HepG2 (cell line): ENCODE results near the gene TTF2. TPM values are rescaled to one million over a fixed set of nuclear protein-coding genes. Genes with fewer than 3 reads are reported as not detected.

Experiments used
- ATAC-seq: fragments of 200-7000 bp; cut with Tn5 transposase; 3 replicates; pipeline ENCODE4 v1.9.1; 2020; ENCODE audit warnings: mild to moderate bottlenecking, moderate library complexity
- BruUV-seq: library from RNA; stranded (reverse); fragments of 400-500 nt; replicated peaks from 2 replicates; lab custom pipeline; 2021; lab: Mats Ljungman, UMichigan
- CTCF ChIA-PET: fragments of 300-600 bp; formaldehyde crosslinking; extraction: SDS; loops from one replicate; lab custom pipeline; 2021; ENCODE audit warnings: low total read pairs, inconsistent platforms, low intra/inter-chr PET ratio; lab: Yijun Ruan, JAX
- POLR2A ChIA-PET: fragments of 350-600 bp; sonication (Branson Sonifier 250); formaldehyde crosslinking; loops from one replicate; lab custom pipeline; 2020; ENCODE audit warnings: antibody characterized with exemption, inconsistent platforms; lab: Yijun Ruan, JAX
- DNase-seq: peaks from one replicate; pipeline ENCODE4 v3.0.0-alpha.2; 2015; ENCODE audit warnings: low spot score
- FAIRE-seq: peaks from 3 replicates; lab custom pipeline; 2011; peaks lifted over from hg19 to GRCh38; lab: Jason Lieb, UNC
- H2AFZ ChIP-seq: one replicate; pipeline ENCODE4 v1.6.1; 2011; ENCODE audit warnings: low read length, inconsistent platforms
- H3K27ac ChIP-seq: fragments of 300-600 bp; 3 replicates; pipeline ENCODE4 v1.8.0; 2011; ENCODE audit warnings: mixed run types, mild to moderate bottlenecking, mixed read lengths, low read length, inconsistent platforms; ENCODE audit not compliant: insufficient read depth; ENCODE audit errors: extremely low read length
- H3K27me3 ChIP-seq, 2 experiments: fragments of 200-600 bp in 1 of 2; 2 replicates in 1 of 2; 3 replicates in 1 of 2; pipeline versions ENCODE4 v1.6.0 to v1.8.0; 2011; ENCODE audit warnings: low read length in 2 of 2, mild to moderate bottlenecking in 2 of 2, moderate library complexity in 2 of 2, inconsistent platforms in 1 of 2; ENCODE audit not compliant: insufficient read depth in 2 of 2, control insufficient read depth in 1 of 2
- H3K36me3 ChIP-seq, 2 experiments: fragments of 200-600 bp in 1 of 2; replicated peaks in 1 of 2; 2 replicates in 1 of 2; 3 replicates in 1 of 2; pipeline versions ENCODE4 v1.5.1 to v1.8.0; 2011; ENCODE audit warnings: low read length in 2 of 2, inconsistent platforms in 1 of 2; ENCODE audit not compliant: insufficient read depth in 2 of 2, control insufficient read depth in 1 of 2
- H3K4me1 ChIP-seq: 2 replicates; pipeline ENCODE4 v1.5.1; 2012; ENCODE audit warnings: low read length, inconsistent platforms; ENCODE audit not compliant: insufficient read depth
- H3K4me2 ChIP-seq: 2 replicates; pipeline ENCODE4 v1.6.0; 2011; ENCODE audit warnings: low read depth, low read length, inconsistent platforms
- H3K4me3 ChIP-seq, 3 experiments: fragments of 200-600 bp in 1 of 3; sonication (generic), shearing (Covaris generic) in 1 of 3; replicated peaks in 1 of 3; 2 replicates each; pipeline ENCODE4 v1.5.1; 2011 to 2016; ENCODE audit warnings: low read length in 3 of 3, inconsistent platforms in 2 of 3, low read depth in 2 of 3, mild to moderate bottlenecking in 2 of 3, control low read depth in 1 of 3, mixed read lengths in 1 of 3; ENCODE audit not compliant: insufficient read depth in 1 of 3
- H3K79me2 ChIP-seq: one replicate; pipeline ENCODE4 v1.6.1; 2011; ENCODE audit warnings: low read length, inconsistent platforms; ENCODE audit not compliant: insufficient read depth
- H3K9ac ChIP-seq: 2 replicates; pipeline ENCODE4 v1.6.0; 2011; ENCODE audit warnings: mild to moderate bottlenecking, low read depth, low read length, inconsistent platforms; ENCODE audit not compliant: insufficient read depth
- H3K9me3 ChIP-seq: 2 replicates; pipeline ENCODE4 v1.5.1; 2012; ENCODE audit warnings: mild to moderate bottlenecking, low read length
- H4K20me1 ChIP-seq: 2 replicates; pipeline ENCODE4 v1.6.0; 2011; ENCODE audit warnings: inconsistent platforms, mild to moderate bottlenecking, low read length, moderate library complexity; ENCODE audit not compliant: insufficient read depth
- AHR ChIP-seq: IDR thresholded peaks from 2 replicates; pipeline ENCODE4 v1.6.1; 2018; ENCODE audit warnings: missing genetic modification reagents, missing compliant biosample characterization
- E2F2 ChIP-seq: sonication (generic); formaldehyde crosslinking; IDR thresholded peaks from 2 replicates; pipeline ENCODE4 v1.4.0; 2020; ENCODE audit warnings: missing genetic modification reagents, borderline replicate concordance
- ISX ChIP-seq: sonication (generic); formaldehyde crosslinking; conservative IDR thresholded peaks from 2 replicates; pipeline ENCODE4 v1.5.0; 2020; ENCODE audit warnings: missing genetic modification reagents
- KDM1A ChIP-seq: IDR thresholded peaks from 2 replicates; pipeline ENCODE4 v1.6.1; 2016; ENCODE audit warnings: missing compliant biosample characterization
- SMARCE1 ChIP-seq: fragments of 450-650 bp; IDR thresholded peaks from 2 replicates; pipeline ENCODE4 v1.6.1; 2017; ENCODE audit warnings: borderline replicate concordance
- SRSF4 ChIP-seq: fragments of 200-400 bp; formaldehyde crosslinking; IDR thresholded peaks from one replicate; pipeline ENCODE4 v1.6.1; 2018; ENCODE audit warnings: mild to moderate bottlenecking, low read depth, low read length, moderate library complexity; ENCODE audit not compliant: poor library complexity, severe bottlenecking
- TAF1 ChIP-seq: sonication (generic); formaldehyde crosslinking; IDR thresholded peaks from 2 replicates; pipeline ENCODE4 v1.4.0; 2020; ENCODE audit warnings: missing genetic modification reagents
- TBX2 ChIP-seq: sonication (generic); formaldehyde crosslinking; IDR thresholded peaks from 2 replicates; pipeline ENCODE4 v1.5.0; 2020; ENCODE audit warnings: missing genetic modification reagents, mild to moderate bottlenecking, borderline replicate concordance
- ZNF274 ChIP-seq: sonication (generic); formaldehyde crosslinking; IDR thresholded peaks from 2 replicates; pipeline ENCODE4 v1.5.1; 2020; ENCODE audit warnings: mild to moderate bottlenecking, missing genetic modification reagents
- ZNF331 ChIP-seq: sonication (generic); formaldehyde crosslinking; IDR thresholded peaks from 2 replicates; pipeline ENCODE4 v1.4.0; 2020; ENCODE audit warnings: missing genetic modification reagents
- ZNF550 ChIP-seq: sonication (generic); formaldehyde crosslinking; IDR thresholded peaks from 2 replicates; pipeline ENCODE4 v1.4.0; 2020; ENCODE audit warnings: mild to moderate bottlenecking, missing genetic modification reagents, borderline replicate concordance
- WGBS: methylation state at CpG from one replicate; pipeline ENCODE4 v1.1.6; 2017; ENCODE audit warnings: low lambda C conversion rate; 5-methylcytosine and 5-hydroxymethylcytosine counted together
- in situ Hi-C: cut with HindIII; loops from 2 replicates; pipeline ENCODE4 v1.10.0; 2017; ENCODE audit warnings: low pct_unique_long_range_greater_than_20kb; ENCODE audit not compliant: extremely low pct_ligation_motif_present
- intact Hi-C: fragments of 100-400 bp; cut with micrococcal nuclease; formaldehyde crosslinking; loops from one replicate; pipeline ENCODE4 v1.10.0; 2022; ENCODE audit not compliant: unreplicated experiment
- polyA plus RNA-seq, 8 experiments: library from polyadenylated mRNA; depleted of rRNA in 3 of 8; stranded (reverse) in 7 of 8; unstranded in 1 of 8; fragments of >200 nt; fragmentation: Illumina TruSeq in 4 of 8; extraction: Trizol in 4 of 8; gene quantifications; 2 replicates each; pipeline versions ENCODE4 v1.2.1 to v1.2.3, GENCODE V29; 2011 to 2016; ENCODE audit warnings: low read depth in 4 of 8, missing spikeins in 1 of 8, mixed read lengths in 1 of 8; ENCODE audit not compliant: insufficient read depth in 1 of 8
- total RNA-seq, 5 experiments: library from RNA; depleted of rRNA; stranded (reverse); fragments of >200 nt; fragmentation: Illumina TruSeq; extraction: Trizol; gene quantifications; 2 replicates each; pipeline ENCODE4 v1.2.3, GENCODE V29; 2016; ENCODE audit warnings: low read depth in 1 of 5

The TTF2 gene
- total and polyA plus RNA-seq, 2 of the 13 experiments (the other 11 are each of a cell fraction or from before 2014, with no cell fraction given), result 12.8 to 48.9 TPM

GRCh38 chr1:117097443-117097842 lies 37.3 kb downstream of the TTF2 start:
- in situ Hi-C loops, result no loop called here
- intact Hi-C loops, result no loop called here
- Histone ChIP-seq H3K79me2 (no peaks in the 10 kb centered on the region), H3K27ac (no peak overlapping the region), H3K4me2 (no peak overlapping the region), H3K4me3 (no peak overlapping the region), H3K4me1 (no peaks in the 10 kb centered on the region), H4K20me1 (no peaks in the 10 kb centered on the region), H3K36me3 (peaks cover 16 to 71% of the 10 kb centered on the region in 2 experiments), H3K27me3 (no peaks in the 10 kb centered on the region), H2AFZ (no peak overlapping the region), H3K9me3 (no peaks in the 10 kb centered on the region), H3K9ac (no peak overlapping the region)
- TF ChIP-seq ZNF274 (CRISPR knock-in tag) (no peak), ZNF550 (CRISPR knock-in tag) (no peak), AHR (CRISPR knock-in tag) (no peak)
- DNase-seq (no peak), FAIRE-seq (no peak), ATAC-seq (no peak)
- POLR2A ChIA-PET, result no interaction called here
- CTCF ChIA-PET, result no interaction called here
- BruUV-seq, result no TSS peak
- 93% methylated on average over 4 of the region's 4 CpGs for WGBS

- H4K20me1 ChIP-seq, result no peaks in the 10 kb centered on the region
- TF ChIP-seq KDM1A (CRISPR knock-in tag) (no peak), SMARCE1 (no peak), TAF1 (no peak), E2F2 (no peak), TBX2 (CRISPR knock-in tag) (no peak), ISX (CRISPR knock-in tag) (no peak), SRSF4 (no peak), ZNF331 (CRISPR knock-in tag) (no peak)
- in situ Hi-C loops (no loop called here), intact Hi-C loops (no loop called here)
- FAIRE-seq (no peak), ATAC-seq (no peak), DNase-seq (no peak)
- no TSS peak for BruUV-seq
- no peaks in the 10 kb centered on the region for H3K27me3 ChIP-seq
- H3K9ac ChIP-seq, result no peak overlapping the region
- no peaks in the 10 kb centered on the region for H3K4me1 ChIP-seq
- no peak overlapping the region for H3K4me3 ChIP-seq
- H3K79me2 ChIP-seq, result no peaks in the 10 kb centered on the region
- no peak overlapping the region for H2AFZ ChIP-seq
- H3K9me3 ChIP-seq, result no peaks in the 10 kb centered on the region
- 96% methylated on average over 4 of the region's 4 CpGs for WGBS
- peaks cover 10 to 65% of the 10 kb centered on the region in 2 experiments for H3K36me3 ChIP-seq
- CTCF ChIA-PET, result no interaction called here
- no peak overlapping the region for H3K4me2 ChIP-seq
- POLR2A ChIA-PET, result no interaction called here
- no peak overlapping the region for H3K27ac ChIP-seq
These were observed 38.3 kb downstream of the TTF2 start for GRCh38 chr1:117098287-117098890.
